ENCODE results near the gene STT3B.
"Not testable (repeated sequence)": the region's sequence is repeated elsewhere in the genome, so short reads cannot be mapped to it uniquely, and the experiment has no call there.

STT3B gene

DNA sequence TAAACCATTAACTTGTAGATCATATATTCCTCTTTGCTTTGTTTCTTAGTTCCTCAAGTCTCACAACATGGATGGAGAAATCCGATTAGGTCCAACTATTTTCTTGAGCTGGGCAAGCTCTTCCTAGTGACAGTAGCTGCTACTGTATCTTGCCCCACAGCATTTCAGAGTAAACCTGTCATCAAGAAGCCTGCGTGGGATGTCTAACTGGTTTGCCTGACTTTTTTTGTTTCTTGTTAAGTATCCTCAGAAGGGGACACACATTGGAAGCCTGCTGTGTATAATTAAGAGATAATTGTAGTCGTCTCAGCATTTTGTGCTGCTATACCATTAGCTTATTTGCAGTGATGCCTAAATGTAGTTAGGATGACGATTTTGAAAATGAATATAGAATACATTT, 29.3 kb upstream of the STT3B start:
- CTCF ChIA-PET: interaction anchor here (0.7 to 2.4 kb wide), 11 partner anchors 9 to 152 kb away, joined by 3 to 14 read pairs (median 3); partner anchors contain the start of gene STT3B
- DNase-seq (ENCODE audit: extremely low spot score): no peak
- TF ChIP-seq, protein P1, sequence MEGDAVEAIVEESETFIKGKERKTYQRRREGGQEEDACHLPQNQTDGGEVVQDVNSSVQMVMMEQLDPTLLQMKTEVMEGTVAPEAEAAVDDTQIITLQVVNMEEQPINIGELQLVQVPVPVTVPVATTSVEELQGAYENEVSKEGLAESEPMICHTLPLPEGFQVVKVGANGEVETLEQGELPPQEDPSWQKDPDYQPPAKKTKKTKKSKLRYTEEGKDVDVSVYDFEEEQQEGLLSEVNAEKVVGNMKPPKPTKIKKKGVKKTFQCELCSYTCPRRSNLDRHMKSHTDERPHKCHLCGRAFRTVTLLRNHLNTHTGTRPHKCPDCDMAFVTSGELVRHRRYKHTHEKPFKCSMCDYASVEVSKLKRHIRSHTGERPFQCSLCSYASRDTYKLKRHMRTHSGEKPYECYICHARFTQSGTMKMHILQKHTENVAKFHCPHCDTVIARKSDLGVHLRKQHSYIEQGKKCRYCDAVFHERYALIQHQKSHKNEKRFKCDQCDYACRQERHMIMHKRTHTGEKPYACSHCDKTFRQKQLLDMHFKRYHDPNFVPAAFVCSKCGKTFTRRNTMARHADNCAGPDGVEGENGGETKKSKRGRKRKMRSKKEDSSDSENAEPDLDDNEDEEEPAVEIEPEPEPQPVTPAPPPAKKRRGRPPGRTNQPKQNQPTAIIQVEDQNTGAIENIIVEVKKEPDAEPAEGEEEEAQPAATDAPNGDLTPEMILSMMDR (IDR thresholded peaks at IDR 0.05; ENCODE audit: control extremely low read depth, extremely low read depth, low read depth, missing control alignments): no peak
- POLR2A ChIA-PET: no interaction called here

DNA sequence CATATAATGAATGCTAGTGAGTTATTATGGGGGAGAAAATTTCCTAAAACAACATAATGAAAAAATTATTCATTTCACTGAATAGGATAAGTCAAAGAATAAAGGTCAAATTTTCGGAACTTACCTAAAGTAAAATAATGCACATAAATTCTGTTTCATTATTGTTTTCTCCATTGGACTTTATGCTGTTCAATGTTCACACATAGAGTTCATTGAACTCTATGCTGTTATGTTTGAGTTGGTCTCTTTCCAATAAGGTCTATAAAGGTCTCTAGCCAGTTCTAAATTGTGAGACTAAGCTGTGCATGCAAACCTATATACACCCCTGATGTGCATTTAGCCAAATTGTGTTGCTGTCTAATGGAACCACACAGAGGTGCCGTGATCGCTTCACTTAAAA, 28.5 kb upstream of the STT3B start:
- no peak for DNase-seq (ENCODE audit: extremely low spot score)
- TF ChIP-seq, protein P1 (IDR thresholded peaks at IDR 0.05; ENCODE audit: control extremely low read depth, extremely low read depth, low read depth, missing control alignments): no peak
- ChIA-PET CTCF (interaction anchor here (1.3 to 2.4 kb wide), 2 partner anchors 13 to 18 kb away, joined by 4 to 14 read pairs; no protein-coding TSS in a partner anchor), POLR2A (no interaction called here)

DNA sequence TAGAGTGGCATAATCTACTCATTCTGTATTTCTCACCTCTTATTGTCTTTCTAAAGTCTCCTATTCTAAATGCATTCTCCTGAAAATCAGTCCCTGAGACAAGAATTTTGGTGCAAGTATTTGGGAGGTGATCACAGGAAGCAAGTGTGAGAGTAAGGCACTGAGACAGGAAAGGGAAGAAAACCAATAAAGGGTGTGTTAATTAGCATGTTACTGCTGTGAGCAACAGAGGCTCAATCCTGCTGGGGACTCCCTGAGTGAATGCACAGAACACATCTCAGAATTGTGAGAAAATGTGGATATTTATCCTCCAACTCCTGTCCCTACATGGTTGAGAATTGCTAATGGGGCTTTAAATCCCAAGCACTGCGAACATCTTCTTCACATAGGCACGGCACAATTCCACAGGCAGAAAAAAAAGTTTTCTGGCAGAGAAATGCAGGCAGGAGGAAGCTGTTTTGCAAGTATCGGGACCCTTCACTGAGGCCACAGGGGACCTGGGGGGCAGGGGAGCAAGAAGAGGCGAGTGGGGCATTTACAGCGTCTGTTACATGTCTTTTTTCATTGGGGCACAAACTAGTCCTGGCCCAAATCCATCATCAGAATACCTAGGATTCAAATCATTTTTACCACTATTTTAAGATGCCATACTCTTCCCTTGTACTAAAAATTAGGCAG, 27.2 kb upstream of the STT3B start:
- DNase-seq (ENCODE audit: extremely low spot score): no peak
- ChIA-PET CTCF (no interaction called here), POLR2A (interaction anchor here (0.6 kb wide), 1 partner anchor 1824 kb away, joined by 4 read pairs; no protein-coding TSS in a partner anchor)
- TF ChIP-seq, protein P1 (IDR thresholded peaks at IDR 0.05; ENCODE audit: control extremely low read depth, extremely low read depth, low read depth, missing control alignments): no peak

DNA sequence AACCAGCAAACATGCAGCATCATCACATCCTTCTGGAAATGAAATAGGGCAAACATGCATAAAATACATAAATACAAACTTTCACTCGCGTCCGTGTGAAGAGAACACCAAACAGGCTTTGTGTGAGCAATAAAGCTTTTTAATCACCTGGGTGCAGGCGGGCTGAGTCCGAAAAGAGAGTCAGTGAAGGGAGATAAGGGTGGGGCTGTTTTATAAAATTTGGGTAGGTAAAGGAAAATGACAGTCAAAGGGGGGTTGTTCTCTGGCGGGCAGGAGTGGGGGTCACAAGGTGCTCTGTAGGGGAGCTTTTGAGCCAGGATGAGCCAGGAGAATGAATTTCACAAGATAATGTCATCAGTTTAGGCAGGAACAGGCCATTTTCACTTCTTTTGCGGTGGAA, 26.2 kb upstream of the STT3B start:
- CTCF ChIA-PET: interaction anchor here (1.4 kb wide), 1 partner anchor 67 kb away, joined by 3 read pairs; no protein-coding TSS in a partner anchor
- DNase-seq (ENCODE audit: extremely low spot score); POLR2A ChIA-PET: not testable (repeated sequence)

DNA sequence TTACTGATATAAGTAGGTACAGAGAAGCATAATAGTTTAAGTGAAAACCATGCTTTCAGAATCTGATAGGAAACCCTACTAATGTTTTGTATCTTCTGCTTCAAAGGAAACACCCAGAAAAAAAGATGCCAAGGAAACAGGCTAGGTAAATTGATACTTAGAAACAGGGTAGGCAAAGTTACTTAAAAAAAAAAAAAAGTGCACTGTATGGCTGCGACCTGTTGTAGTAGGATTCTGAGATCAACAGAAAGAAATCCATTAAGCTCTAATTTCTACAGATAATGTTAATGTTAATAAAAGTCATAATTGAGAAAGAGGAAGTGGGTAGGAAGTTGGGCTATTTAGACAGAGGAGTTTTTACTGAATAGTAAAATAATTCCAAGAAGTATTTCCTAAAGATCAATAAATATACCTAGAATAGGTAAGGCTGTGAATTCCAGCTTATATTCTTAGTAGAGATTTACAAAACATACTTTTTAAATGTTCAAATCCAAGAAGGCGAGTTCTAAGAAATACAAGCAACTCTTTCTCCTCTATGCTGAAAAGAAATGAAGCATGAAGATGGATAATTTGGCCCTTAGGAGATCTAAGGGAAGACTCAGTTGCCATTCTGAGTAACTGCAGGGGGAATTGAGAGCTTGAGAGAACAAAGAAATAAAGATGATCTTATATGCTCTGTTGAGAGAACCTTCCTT, 24.1 kb upstream of the STT3B start:
- ChIA-PET POLR2A (no interaction called here), CTCF (interaction anchor here (1.0 to 2.1 kb wide), 8 partner anchors 8 to 318 kb away, joined by 3 to 8 read pairs (median 4); partner anchors contain the start of gene STT3B)
- TF ChIP-seq, protein P1 (IDR thresholded peaks at IDR 0.05; ENCODE audit: control extremely low read depth, extremely low read depth, low read depth, missing control alignments): no peak
- no peak for DNase-seq (ENCODE audit: extremely low spot score)

DNA sequence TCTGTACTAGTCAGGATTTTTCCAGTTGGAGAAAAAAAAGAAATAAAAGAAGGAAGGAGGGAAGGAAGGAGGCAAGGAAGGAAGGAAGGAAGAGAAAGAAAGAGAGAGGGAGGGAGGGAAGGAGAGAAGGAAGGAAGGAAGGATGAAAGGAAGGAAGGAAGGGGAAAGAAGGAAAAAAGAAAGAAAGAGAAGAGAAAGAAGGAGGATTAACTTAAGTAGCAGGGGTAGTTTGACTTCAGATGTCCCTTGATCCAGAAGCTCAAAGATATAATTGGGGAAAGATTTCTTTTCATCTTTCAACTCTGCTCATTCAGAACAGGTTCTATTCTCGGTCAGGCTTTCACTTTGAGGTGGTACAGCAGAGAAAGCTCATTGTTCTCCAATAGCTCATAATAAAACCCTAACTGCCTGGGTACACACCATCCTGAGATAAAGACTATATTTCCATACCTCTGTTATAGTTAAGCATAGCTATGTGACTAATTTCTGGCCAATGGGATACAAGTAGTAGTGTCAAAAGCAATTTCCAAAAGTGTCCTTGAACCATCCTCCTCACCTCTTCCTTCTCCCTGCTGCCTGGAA, 23.5 kb upstream of the STT3B start:
- ChIA-PET CTCF (interaction anchor here (1.0 to 2.1 kb wide), 8 partner anchors 8 to 319 kb away, joined by 3 to 8 read pairs (median 4); partner anchors contain the start of gene STT3B), POLR2A (no interaction called here)
- TF ChIP-seq, protein P1 (IDR thresholded peaks at IDR 0.05; ENCODE audit: control extremely low read depth, extremely low read depth, low read depth, missing control alignments): no peak
- no peak for DNase-seq (ENCODE audit: extremely low spot score)

Data from GM10248 (cell line).